HCT116 (cell line): ENCODE measurements around the gene HGF. TPM values are rescaled to one million over a fixed set of nuclear protein-coding genes. Genes with fewer than 3 reads are reported as not detected.

Experiments
- ATAC-seq: fragments of 200-7000 bp; cut with Tn5 transposase; 2 replicates; pipeline ENCODE4 v1.9.1; 2020; ENCODE audit warnings: mild to moderate bottlenecking, moderate library complexity
- BruUV-seq: library from RNA; stranded (reverse); fragments of 400-500 nt; replicated peaks from 2 replicates; lab custom pipeline; 2021; lab: Mats Ljungman, UMichigan
- CTCF ChIA-PET: fragments of 300-600 bp; sonication (Branson Sonifier 250); formaldehyde crosslinking; loops from one replicate; lab custom pipeline; 2021; ENCODE audit warnings: antibody characterized with exemption; lab: Charles Lee
- POLR2A ChIA-PET: fragments of 300-600, 350-600 bp; sonication (Branson Sonifier 250); formaldehyde crosslinking; loops from one replicate; lab custom pipeline; 2021; ENCODE audit warnings: antibody characterized with exemption; lab: Charles Lee
- RAD21 ChIA-PET, 2 experiments: fragments of 300-600 bp; sonication (Branson Sonifier 250); formaldehyde crosslinking; loops; one replicate each; lab custom pipeline; 2023; ENCODE audit warnings: low total read pairs in 2 of 2; ENCODE audit not compliant: uncharacterized antibody in 2 of 2, unreplicated experiment in 2 of 2, low non-redundant PET in 1 of 2; lab: Charles Lee
- DNase-seq: peaks from one replicate; pipeline ENCODE4 v3.0.0-alpha.2; 2010; ENCODE audit warnings: low read depth, low spot score
- H2AFZ ChIP-seq: fragments of 200-600 bp; shearing (Covaris generic), sonication (generic); 2 replicates; pipeline ENCODE4 v1.6.1; 2017; ENCODE audit warnings: low read depth, mixed run types, mixed read lengths, antibody characterized with exemption, low read length; ENCODE audit not compliant: poor library complexity, severe bottlenecking
- H3K27ac ChIP-seq: 2 replicates; pipeline ENCODE4 v1.5.1; 2012; ENCODE audit warnings: low read depth, low read length
- H3K27me3 ChIP-seq: fragments of 200-600 bp; sonication (generic); 2 replicates; pipeline ENCODE4 v1.6.1; 2016; ENCODE audit warnings: mixed run types, low read length, mixed read lengths; ENCODE audit not compliant: insufficient read depth
- H3K36me3 ChIP-seq, 2 experiments: fragments of 200-500 bp in 1 of 2; fragments of 200-600 bp in 1 of 2; sonication (Bioruptor generic) in 1 of 2; sonication (generic) in 1 of 2; 2 replicates each; pipeline versions ENCODE4 v1.5.1 to v1.6.1; 2014 to 2016; ENCODE audit warnings: low read length in 2 of 2, inconsistent platforms in 1 of 2, mixed read lengths in 1 of 2, mixed run types in 1 of 2; ENCODE audit not compliant: insufficient read depth in 2 of 2, control insufficient read depth in 1 of 2
- H3K4me1 ChIP-seq, 2 experiments: fragments of 200-600 bp in 1 of 2; sonication (generic) in 1 of 2; 2 replicates each; pipeline versions ENCODE4 v1.5.1 to v1.6.1; 2012 to 2017; ENCODE audit warnings: low read length in 2 of 2, inconsistent platforms in 1 of 2, mild to moderate bottlenecking in 1 of 2, mixed read lengths in 1 of 2, mixed run types in 1 of 2, moderate library complexity in 1 of 2; ENCODE audit not compliant: insufficient read depth in 2 of 2, control insufficient read depth in 1 of 2
- H3K4me2 ChIP-seq: fragments of 200-600 bp; sonication (generic); 2 replicates; pipeline ENCODE4 v1.6.1; 2017; ENCODE audit warnings: mixed run types, low read length, mixed read lengths
- H3K4me3 ChIP-seq, 2 experiments: fragments of 200-600 bp in 1 of 2; sonication (generic) in 1 of 2; replicated peaks in 1 of 2; 2 replicates each; pipeline ENCODE4 v1.5.1; 2011 to 2016; ENCODE audit warnings: low read length in 2 of 2, control low read depth in 1 of 2, low read depth in 1 of 2, mild to moderate bottlenecking in 1 of 2, mixed read lengths in 1 of 2, mixed run types in 1 of 2
- H3K79me2 ChIP-seq: fragments of 200-600 bp; sonication (generic); 2 replicates; pipeline ENCODE4 v1.6.1; 2017; ENCODE audit warnings: mild to moderate bottlenecking, mixed run types, low read length, moderate library complexity, mixed read lengths; ENCODE audit not compliant: insufficient read depth
- H3K9ac ChIP-seq: fragments of 200-600 bp; sonication (generic); 2 replicates; pipeline ENCODE4 v1.6.1; 2016; ENCODE audit warnings: low read length, mixed read lengths
- H3K9me2 ChIP-seq: fragments of 200-600 bp; sonication (generic), shearing (Covaris generic); 2 replicates; pipeline ENCODE4 v1.6.1; 2017; ENCODE audit warnings: mixed run types, mild to moderate bottlenecking, moderate library complexity; ENCODE audit not compliant: insufficient read depth
- H3K9me3 ChIP-seq, 2 experiments: fragments of 200-500 bp in 1 of 2; fragments of 200-600 bp in 1 of 2; sonication (Bioruptor generic) in 1 of 2; sonication (generic) in 1 of 2; 2 replicates each; pipeline ENCODE4 v1.6.1; 2014 to 2017; ENCODE audit warnings: low read length in 2 of 2, mixed read lengths in 2 of 2, inconsistent platforms in 1 of 2, low read depth in 1 of 2, mild to moderate bottlenecking in 1 of 2, mixed run types in 1 of 2, moderate library complexity in 1 of 2; ENCODE audit not compliant: control insufficient read depth in 1 of 2, insufficient read depth in 1 of 2
- H4K20me1 ChIP-seq: fragments of 200-600 bp; sonication (generic), shearing (Covaris generic); 2 replicates; pipeline ENCODE4 v1.6.1; 2017; ENCODE audit warnings: mixed run types, mild to moderate bottlenecking, moderate library complexity; ENCODE audit not compliant: insufficient read depth
- CBX3 ChIP-seq: IDR thresholded peaks from 2 replicates; pipeline ENCODE4 v1.6.1; 2012; ENCODE audit warnings: low read depth
- ELF1 ChIP-seq: IDR thresholded peaks from 2 replicates; pipeline ENCODE4 v1.6.1; 2012; ENCODE audit warnings: low read depth, borderline replicate concordance
- JUND ChIP-seq: IDR thresholded peaks from 2 replicates; pipeline ENCODE4 v1.6.1; 2012
- RAD21 ChIP-seq: IDR thresholded peaks from 2 replicates; pipeline ENCODE4 v1.6.1; 2012; ENCODE audit warnings: low read depth, mild to moderate bottlenecking
- REST ChIP-seq: IDR thresholded peaks from 2 replicates; pipeline ENCODE4 v1.6.1; 2012; ENCODE audit warnings: low read depth
- SIN3A ChIP-seq: IDR thresholded peaks from 2 replicates; pipeline ENCODE4 v1.6.1; 2012; ENCODE audit warnings: low read depth
- YY1 ChIP-seq: IDR thresholded peaks from 2 replicates; pipeline ENCODE4 v1.6.1; 2011; ENCODE audit warnings: low read length, low read depth, moderate library complexity, mild to moderate bottlenecking; ENCODE audit not compliant: insufficient replicate concordance; ENCODE audit errors: extremely low read depth
- ZBTB33 ChIP-seq: IDR thresholded peaks from 2 replicates; pipeline ENCODE4 v1.6.1; 2011; ENCODE audit warnings: mild to moderate bottlenecking, low read length, moderate library complexity; ENCODE audit not compliant: insufficient replicate concordance; ENCODE audit errors: extremely low read depth
- intact Hi-C: fragments of 100-400 bp; cut with micrococcal nuclease; formaldehyde crosslinking; loops from 2 replicates; pipeline ENCODE4 v1.10.0; 2022
- total RNA-seq: library from RNA; stranded (reverse); gene quantifications from one replicate; pipeline ENCODE4 v1.2.1, GENCODE V29; 2021; ENCODE audit not compliant: unreplicated experiment

Gene HGF
- total RNA-seq, 1 experiment from 2014 or later: 0.15 TPM

- no peak for DNase-seq
- CTCF ChIA-PET: no interaction called here
Observed at GRCh38 chr7:81775560-81775959, 5.7 kb upstream of the HGF start.

More at GRCh38 chr7:81775560-81775959, 5.7 kb upstream of the HGF start:
- no peak for ATAC-seq
- TF ChIP-seq SIN3A (no peak), YY1 (no peak), CBX3 (no peak), JUND (no peak), REST (no peak), RAD21 (no peak), ZBTB33 (no peak), ELF1 (no peak)
- TF ChIP-seq, all 23 proteins: peak for 0
- intact Hi-C loops: loop anchor here (5.0 kb wide), 1 partner anchor 952 kb away; no protein-coding TSS in a partner anchor
- Histone ChIP-seq H3K4me3 (no peak overlapping the region), H2AFZ (no peak overlapping the region), H3K27ac (no peak overlapping the region), H3K9me2 (no peaks in the 10 kb centered on the region), H4K20me1 (no peaks in the 10 kb centered on the region), H3K9me3 (no peaks in the 10 kb centered on the region), H3K4me1 (no peaks in the 10 kb centered on the region), H3K4me2 (no peak overlapping the region), H3K9ac (no peak overlapping the region), H3K27me3 (no peaks in the 10 kb centered on the region), H3K79me2 (no peaks in the 10 kb centered on the region), H3K36me3 (no peaks in the 10 kb centered on the region)
- ChIA-PET RAD21 (no interaction called here), POLR2A (no interaction called here)
- BruUV-seq: no TSS peak
